NCI-H748 (cell line): ENCODE measurements around the gene SRRD.

ENCODE experiments used
- DNase-seq: peaks from one replicate; lab custom pipeline; 2025; ENCODE audit not compliant: unreplicated experiment; lab: John Stamatoyannopoulos, UW

SRRD gene

DNA sequence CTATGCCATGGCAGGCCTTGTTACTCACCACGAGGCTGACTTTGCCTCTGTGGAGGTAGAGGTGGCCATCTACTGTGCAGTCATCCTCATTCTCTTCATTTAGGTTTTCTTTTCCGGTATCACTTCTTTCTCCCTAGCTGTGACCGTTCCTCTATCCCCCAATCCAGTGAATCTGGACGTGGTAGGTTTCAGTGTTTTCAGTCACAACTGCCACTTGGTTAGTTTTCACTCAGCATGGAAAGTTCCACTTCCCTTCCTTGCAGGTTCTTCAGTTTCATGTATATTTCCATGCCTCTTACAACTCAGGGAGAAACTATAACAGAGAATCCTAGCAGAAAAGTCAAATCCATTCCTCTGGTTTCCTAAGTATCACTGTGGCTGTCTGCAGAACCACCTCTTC, 2.0 kb upstream of the SRRD start:
- DNase-seq: no peak

DNA sequence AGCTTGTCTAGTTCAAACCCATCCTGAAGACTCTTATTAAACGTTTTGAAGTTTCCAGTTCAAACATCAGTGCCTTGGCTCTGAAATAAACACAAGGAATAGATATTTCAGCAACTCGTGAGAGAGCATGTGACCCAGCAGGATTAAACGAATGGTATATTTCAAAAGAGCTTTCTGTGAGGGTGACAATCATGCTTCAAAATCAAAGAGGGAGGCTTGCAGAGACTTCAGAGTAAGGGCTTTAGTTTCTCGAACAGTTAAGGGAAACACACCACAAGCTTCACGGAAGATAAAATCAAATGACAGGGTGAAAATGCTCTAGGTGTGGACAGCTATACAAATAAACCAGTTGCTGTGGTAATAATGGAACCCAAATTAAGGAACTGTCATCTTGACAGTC, 1.5 kb upstream of the SRRD start:
- DNase-seq: no peak

DNA sequence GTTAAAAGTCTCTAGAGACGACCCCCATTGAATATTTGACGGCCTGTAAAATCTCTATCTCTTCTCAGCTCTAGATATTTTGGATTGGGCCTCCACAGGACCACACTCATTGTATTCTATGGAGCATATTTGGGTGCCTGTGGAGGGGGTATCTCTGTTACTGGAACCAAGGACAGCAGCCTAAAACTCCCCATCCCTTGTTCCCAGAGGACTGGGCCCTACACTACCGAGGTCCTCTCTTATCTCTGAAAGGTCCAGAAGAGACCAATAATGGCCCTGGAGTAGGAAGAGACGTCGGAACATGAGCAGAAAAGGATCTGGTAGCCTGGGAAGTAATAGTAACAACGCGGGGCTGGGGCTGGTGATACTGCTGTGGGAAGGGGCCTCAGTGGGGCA, 636 bp upstream of the SRRD start:
- no peak for DNase-seq

DNA sequence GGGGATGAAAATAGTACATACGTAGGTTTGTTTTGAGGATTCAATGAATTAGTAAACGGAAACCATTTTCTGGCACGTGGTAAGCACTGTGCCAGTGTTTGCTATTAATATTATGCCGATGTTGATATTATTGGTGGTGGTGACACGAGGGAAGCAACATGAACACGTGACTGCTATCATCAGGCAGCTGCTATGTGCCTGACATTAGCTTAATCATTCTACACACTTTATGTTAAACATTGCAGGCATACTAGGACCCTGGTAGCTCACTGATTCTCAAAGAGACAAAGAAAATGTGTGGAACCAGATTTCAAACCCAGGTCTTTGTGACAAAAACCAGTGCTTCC, 656 bp downstream of the SRRD start:
- DNase-seq: no peak

DNA sequence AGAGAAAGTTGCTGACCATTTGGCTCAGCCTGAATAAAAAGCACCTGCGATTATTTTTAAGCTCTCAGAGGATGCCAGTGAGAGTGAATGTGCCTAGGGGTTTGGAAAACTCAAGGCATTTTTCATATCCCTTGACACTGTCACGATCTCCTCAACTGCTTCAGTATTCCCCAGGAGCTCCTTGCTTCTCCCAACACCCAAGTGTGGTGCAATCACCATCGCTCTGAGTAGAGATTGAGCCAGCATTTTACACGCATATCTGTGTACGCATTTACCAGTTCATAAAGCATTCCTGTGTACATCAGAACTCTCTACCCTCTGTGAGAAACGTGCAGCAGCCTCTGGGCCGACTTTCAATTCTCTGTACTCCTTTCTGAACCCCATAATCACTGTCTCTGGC, 1.3 kb downstream of the SRRD start:
- no peak for DNase-seq

DNA sequence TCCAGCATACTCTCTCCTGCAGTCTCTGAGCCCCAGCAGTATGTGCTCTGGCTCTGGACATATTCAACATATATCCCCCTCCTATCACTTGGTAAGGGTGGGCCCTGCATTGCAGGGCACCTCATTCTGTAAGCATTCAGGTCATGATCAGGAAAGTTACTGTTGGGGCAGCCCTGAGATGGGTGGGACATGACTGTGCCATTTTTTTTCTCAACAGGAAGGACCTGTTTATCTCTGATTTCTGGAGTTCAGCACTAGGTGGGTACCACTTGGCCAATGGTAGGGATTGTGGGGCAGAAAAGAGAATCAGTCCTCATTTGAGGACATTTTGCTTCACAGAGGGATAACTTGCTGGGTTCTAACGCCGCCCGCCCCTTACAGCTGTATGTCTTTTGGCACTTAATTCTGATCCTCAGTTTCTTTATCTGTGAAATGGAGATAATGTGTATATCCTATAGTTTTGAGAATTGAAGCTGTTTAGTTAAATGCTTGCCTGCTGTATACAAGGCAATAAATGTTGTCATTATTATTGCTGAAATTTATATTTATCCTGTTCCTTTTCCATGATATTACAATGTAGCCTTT, 2.2 kb downstream of the SRRD start:
- DNase-seq: no peak

DNA sequence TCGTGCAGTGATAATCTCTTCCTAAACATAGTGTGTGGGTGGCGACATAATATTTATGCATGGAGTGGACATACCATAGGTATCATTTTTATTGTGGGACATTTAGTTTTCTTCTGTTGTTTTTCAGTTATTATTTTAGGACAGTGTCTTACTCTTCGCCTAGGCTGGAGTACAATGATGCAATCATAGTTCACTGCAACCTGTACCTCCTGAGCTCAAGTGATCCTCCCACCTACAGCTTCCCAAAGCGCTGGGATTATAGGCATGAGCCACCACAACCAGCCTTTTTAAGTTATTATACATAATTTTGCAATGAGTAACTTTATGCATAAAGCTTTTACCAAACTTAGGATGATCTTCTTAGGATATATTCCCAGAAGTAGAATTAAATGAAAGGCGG, 2.7 kb downstream of the SRRD start:
- DNase-seq: no peak

DNA sequence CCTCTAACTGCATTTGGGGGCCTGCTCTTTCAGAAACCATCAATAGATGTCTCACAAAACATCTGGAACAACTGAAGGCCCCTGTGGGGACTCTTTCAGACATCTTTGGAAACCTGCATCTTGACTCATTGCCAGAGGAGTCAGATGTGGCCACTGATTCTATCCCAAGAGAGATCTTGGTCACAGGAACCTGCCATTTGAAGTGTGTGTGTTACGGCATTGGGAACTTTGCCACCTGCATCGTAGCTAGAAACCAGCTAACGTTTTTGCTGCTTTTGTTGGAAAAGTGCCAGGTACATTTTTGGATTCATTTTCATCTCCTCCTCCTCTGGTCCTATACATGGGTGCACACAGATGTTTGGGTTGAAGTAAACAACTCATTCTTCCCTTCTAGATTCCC, 4.3 kb downstream of the SRRD start:
- DNase-seq: no peak

DNA sequence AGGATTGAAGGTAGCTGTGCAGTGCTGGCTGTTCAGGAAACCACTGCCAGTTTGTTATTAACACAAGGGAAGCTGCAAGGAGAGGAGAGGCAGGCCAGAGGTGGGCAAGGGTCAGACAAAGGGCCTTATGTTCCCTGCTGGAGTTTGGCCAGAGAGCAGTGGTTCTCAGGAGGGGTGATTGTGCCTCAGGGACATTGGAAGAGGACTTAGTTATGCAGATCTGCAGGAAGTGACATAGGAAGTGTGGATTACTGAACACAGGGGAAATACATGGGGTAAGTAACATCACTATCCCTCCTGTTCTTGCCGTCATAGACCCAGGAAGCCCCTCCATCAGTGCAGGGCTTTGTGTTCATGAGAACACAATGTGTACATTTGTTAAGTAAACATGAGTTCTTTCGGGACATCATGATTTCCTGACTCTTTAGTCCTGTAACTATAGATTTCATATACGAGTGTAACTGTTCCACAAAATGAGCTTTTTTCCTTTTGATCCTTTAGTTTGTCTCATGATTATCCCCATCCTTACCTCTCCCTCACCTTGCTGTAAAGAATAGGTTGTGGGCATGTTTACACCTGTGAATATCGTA, 5.9 kb downstream of the SRRD start:
- no peak for DNase-seq

DNA sequence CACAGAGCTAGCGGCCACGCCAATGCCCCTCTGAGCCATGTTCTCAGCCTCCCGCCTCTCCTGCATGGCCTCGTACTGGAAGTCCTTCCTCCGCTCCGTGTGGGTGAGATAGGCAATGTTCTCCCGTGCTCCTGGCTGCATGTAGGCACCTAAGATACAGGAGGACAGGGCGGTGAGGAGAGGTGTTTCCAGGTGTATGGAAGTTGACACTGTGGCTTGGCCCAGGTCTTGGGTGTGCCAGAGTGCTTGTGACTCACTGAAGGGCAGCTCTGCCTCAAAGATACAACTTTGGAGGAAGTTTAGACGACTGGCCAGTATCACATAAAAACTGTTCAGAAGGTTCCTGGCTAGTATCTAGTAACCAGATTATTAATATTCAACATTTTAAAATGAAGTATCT, 8.5 kb downstream of the SRRD start:
- no peak for DNase-seq

DNA sequence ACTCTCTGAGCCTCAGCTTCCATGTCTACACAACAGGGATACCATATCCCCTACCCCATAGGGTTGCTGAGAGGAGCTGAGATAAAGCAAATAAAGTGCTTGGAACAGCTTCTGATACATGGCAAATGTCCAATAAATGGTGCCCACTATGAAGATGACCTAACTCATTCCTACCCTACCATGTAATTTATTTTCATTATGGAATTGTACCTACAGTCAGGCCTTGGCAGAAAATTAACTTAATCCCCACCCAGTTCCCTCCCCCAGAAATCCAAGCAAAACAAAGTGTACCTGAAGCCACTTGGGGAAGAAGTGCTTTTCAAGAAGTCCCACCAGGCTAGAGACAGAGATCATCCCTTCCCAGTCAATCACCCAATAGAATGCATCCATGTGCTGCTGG, 10.8 kb downstream of the SRRD start:
- no peak for DNase-seq

DNA sequence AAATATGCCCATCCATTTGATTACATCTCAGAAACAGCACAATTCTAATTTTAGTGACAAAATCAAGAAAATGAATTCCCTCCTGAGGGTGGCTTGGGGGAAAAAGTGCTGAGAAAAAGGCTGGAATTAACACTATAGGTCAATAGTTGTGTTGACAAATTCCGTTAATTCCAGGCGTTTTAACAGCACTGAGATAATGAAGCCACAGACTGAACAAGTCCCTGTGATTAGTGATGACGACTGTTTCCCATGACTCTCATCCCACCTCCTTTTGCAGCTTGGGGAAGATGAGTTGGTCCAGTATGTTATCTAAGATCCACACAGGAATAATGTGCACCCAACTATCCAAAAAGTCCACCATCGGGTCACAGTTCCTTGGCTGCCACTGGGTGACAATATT, 12.8 kb downstream of the SRRD start:
- no peak for DNase-seq

DNA sequence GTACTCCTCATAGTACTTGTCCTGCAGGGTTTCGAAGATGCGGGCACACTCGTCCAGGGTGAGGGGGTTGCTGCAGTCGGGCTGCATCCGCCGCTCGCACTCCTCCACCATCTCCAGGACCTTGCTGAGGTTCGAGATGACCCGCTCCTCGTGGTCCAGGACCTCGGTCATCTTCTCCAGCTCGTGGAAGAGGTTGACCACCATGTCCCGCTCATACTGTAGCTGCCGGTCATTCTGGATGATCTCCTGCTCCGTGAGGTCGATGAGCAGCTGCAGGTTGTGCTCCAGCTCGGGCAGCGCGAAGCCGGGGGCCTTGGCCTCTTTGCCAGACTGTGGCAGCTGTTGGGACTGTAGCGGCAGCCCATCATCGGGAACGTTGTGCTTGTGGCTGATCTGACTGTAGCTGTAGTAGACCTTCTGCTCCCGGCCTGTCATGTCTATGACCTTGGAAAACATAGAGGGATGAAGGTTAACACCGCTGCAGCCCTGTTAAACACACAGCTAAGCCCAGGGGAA, 15.6 kb downstream of the SRRD start:
- DNase-seq: no peak

DNA sequence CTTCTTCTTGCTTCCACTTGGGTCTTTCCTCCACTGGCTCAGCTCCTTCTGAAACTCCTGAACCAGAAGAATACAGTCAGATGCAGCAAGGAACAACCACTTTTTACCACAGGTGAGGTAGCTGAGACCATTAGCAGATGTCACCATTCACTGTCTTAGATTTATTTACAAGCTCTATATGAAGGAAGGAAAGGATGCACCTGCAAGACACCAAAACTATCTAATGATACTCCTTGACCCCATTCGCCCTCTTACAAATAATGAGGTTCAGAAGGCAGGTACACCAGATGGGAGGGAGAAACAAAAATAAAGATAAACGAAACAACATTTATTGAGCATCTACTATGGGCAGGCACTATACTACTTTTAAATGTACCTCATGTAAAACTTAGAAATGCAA, 18.3 kb downstream of the SRRD start:
- DNase-seq: no peak

DNA sequence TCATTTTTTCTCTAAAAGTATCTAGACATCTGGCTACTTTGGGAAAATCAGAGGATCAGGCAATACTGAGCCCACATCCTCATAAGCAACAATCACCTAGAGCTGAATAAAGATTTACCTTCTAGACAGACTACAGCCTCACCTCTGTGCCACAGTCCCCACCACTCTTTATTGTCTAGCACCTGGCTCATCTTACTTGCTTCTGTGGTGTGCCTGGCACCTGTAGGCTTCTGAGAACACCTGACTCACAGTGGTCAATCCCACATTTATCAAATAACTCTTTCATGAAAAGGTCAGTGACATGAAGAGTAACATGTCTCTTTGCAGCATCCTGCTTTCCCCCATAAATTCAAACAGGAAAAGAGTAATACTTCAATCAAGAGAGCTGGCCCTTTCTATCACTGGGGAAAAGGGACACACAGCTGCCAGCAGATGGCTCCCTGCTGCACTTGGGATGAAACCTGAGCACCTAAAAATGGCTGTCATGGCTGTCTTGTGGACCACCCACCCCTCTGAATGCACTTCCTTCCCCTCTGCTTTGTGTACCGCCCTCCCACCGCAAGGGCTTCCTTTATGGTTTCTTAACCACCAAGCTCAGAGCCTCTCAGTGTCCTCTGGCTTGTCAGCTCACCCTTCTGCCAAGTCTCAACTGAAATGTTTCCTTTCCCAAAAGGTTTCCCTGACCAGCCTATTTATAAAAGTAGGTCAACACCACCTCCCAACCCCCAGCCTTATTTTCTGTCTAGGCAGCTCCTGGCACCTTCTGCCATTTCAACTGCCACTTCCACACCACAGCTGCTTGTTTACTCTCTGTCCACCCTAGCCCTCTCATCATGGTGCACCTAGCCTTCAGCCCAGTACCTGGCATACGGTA, 19.2 kb downstream of the SRRD start:
- DNase-seq: peak; percentile 24

DNA sequence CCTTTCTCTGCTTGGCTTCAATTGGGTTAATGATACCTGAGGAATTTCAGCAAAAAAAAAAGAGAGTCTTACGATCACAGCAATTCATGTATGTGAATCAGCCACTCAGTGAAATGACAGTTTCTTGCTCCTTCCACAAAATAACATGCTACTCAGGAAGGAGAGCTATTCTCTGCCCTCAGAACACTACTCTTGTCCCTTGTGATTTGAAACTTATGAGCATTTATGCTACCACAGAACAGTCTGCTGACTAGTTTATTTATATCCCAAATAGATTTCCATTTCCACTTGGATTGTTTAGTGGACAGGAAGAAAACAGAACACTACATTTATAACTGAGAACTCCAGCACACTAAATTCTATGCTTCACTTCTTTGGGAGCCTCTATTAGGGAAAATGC, 20.1 kb downstream of the SRRD start:
- no peak for DNase-seq

DNA sequence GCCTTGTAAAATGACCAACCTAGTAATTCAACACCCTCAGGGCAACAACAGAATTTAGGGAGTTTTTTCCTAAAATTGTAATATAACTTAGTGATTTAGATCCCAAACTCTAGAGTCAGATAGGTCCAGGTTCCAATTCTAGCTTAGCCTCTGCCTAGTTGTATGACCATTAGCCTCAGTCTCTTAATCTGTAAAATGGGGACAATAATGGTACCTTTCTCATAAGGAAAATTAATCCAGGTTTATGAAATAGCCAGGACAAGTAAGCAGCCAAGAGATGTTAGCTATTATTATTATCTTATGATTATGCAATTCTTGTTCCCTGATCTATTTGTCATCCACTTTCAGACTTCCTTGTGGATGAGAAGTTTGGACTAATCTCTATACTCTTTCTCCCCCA, 24.5 kb downstream of the SRRD start:
- DNase-seq: no peak

DNA sequence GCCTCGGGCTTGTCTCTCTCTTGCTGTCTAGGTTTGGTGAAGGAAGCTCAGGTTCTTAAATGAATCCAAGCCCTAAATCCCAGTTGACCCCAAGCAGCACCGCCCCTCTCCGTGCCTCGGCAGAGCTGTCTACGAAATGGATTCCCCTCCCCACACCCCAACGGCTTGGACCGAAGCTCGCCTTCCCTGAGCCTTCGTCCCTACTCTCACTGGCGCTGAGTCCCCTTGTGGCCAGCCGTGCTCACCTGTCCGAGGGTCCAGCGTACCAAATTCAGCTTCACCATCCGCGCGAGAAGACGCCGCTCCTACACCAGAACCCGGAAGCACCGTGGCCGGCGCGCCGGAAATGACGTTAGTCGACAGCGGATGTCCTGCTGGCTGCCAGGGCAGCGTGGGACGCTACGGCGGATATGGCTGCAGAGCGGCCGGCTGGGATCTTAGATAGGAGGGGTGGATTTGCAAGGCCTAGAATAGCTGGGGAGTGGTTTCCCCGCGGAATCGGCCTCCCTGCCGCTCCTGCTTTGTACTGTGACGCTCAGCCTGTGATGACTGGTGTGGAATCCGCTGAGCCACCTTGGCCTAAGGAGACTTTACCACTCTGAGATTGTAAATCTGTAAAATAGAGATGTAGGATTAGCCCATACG, 28.6 kb downstream of the SRRD start, which contains the start of gene TFIP11:
TSS of gene TFIP11 (minus strand) at position 325 of the 645 bp plus-strand sequence. CDS start 2,201 bp downstream, outside the sequence.
- peak; percentile 89 for DNase-seq

DNA sequence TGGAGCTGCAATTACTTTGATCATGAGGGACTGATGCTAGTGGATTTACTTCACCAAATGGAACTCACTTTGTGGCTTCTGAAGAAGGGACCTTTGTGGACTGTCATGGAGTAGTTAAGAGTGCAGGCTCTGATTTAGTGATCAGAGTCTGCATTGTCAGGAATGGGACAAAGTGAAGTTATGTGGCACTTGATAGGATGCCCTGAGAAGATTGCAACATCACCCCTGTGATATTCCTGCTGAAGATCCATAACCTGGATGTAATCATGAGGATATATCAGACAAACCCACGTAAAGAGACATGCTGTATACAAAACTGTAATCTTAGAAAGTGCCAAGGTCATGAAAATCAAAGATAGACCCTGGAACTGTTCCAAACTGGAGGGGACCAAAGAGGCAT, 30.2 kb downstream of the SRRD start:
- DNase-seq: no peak

DNA sequence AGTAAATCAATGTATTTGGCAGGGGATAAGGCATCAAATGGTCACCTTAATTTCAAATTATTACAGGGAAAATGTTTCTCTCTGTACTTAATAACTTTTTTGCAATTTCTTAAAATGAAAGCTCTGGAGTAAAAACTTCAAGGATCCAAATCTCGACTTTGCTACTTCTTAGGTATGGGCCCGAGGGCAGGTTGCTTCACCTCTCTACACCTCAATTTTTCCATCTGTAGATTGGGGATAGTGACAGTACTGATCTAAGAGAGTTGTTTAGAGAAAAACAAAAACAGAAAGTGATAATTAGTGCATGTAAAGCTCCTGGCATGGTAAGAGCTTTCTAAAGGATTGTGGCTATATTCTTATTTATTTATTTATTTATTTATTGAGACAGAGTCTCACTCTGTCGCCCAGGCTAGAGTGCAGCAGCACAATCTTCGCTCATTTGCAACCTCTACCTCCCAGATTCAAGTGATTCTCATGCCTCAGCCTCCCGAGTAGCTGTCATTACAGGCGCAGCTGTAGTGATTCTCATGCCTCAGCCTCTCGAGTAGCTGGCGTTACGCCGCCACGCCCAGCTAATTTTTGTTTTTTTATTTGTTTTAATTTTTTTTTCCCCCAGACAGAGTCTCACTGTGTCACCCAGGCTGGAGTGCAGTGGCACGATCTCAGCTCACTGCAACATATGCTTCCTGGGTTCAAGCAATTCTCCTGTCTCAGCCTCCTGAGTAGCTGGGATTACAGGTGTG, 30.9 kb downstream of the SRRD start:
- no peak for DNase-seq

DNA sequence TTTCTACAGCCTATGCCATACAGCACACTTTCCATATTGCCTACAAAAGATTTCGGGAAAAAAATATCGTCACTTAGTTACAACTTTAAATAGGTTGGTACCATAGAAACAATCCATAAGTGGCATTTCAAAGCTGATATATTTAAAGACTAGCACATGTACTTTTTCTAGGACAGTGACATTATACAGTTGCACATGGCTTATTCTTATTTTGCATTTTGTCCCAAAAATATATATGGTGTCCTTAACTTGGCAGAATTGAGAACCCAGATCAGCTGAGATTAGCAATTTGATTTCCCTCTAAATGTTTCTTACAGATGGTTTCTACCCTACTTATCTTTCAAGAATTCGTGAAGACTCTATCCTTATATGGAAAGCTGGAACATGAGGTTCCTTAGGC, 32.3 kb downstream of the SRRD start:
- no peak for DNase-seq
